CD4-positive, alpha-beta T cell treated with Interleukin-4 for 1 hour (primary cell): Measurements from ENCODE around the gene CTSK.
"Not testable (repeated sequence)": the region's sequence is repeated elsewhere in the genome, so short reads cannot be mapped to it uniquely, and the experiment has no call there.

ENCODE experiments used
- DNase-seq, 2 donors: peaks; one replicate each; pipeline ENCODE4 v3.0.0-alpha.2; 2020 to 2022

CTSK gene

GRCh38 chr1:150808121-150808520 lies at the start of gene CTSK:
CTSK (minus strand) TSS chr1:150808260; CDS start chr1:150806805, 1,455 bp downstream.
- DNase-seq: no peak

GRCh38 chr1:150852734-150853133 lies 44.7 kb upstream of the CTSK start:
- not testable (repeated sequence) for DNase-seq

- DNase-seq: not testable (repeated sequence)
Measured at GRCh38 chr1:150850801-150851362, 42.8 kb upstream of the CTSK start.

DNA sequence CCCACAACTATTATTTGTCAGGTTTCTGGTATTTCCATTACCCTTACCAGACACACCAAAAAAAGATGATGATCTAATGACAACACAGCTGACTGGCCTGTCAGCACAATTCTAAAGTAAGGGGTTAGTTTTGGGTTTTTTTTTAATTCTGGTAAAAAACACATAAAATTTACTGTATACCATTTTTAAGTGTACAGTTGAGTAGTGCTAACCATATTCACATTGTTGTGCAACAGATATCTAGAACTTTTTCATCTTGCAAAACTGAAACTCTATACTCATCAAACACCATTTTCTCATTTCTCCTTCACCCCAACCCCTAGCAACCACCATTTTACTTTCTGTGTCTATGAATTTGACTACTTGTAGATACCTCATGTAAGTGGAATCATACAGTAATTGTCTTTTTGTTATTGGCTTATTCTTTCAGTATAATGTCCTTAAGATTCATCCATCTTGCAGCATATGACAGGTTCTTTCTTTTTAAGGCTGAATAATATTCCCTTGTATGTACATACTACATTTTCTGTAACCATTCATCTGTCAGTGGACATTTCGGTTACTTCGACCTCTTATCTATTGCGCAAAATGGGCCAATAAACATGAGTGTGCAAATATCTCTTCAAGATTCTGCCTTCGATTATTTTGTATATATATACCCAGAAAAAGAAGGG lies 38.5 kb upstream of the CTSK start:
- no peak for DNase-seq

DNA sequence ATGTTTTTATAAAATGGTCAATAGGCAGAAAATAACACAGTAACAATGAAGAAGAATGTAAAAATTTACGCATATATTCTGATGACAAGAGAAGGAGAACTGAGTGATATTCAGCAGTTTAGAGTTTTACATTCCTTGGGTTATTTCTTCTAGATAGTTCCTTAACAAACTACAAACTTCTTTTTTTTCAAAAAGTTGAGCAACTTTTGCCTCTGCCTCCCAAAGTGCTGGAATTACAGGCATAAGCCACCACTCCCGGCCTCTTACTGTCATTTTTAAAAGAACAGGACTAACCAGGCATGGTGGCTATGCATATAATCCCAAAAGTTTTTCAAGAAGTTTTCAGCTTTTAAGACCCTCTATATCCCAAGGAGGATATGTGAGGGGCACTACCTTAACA lies 35.4 kb upstream of the CTSK start:
- no peak for DNase-seq

- no peak for DNase-seq
Measured at GRCh38 chr1:150842964-150843363, 34.9 kb upstream of the CTSK start.

GRCh38 chr1:150842343-150842742 lies 34.3 kb upstream of the CTSK start:
- DNase-seq: no peak

DNA sequence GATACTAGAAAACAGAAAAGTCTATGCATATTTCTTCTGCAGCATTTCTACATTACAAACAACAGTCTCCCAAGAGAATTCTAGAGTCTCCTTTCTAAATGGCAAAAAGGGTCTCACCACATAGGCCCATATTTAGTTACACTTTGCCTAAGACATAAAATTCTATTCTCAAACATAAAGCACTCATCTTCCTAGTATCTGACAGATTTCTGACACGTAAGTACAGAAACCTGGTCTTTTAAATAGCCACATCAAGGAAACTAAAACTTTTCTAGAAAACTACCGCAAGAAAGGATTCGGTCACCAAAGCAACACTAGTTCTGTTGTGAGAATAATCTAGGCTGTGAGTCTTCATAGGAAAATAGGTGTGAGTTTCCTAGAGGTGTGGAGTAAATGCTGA lies 33.6 kb upstream of the CTSK start:
- DNase-seq: peak in 1 of 2 donors; percentile 66

- DNase-seq: not testable (repeated sequence)
Measured at GRCh38 chr1:150840850-150841249, 32.8 kb upstream of the CTSK start.

DNA sequence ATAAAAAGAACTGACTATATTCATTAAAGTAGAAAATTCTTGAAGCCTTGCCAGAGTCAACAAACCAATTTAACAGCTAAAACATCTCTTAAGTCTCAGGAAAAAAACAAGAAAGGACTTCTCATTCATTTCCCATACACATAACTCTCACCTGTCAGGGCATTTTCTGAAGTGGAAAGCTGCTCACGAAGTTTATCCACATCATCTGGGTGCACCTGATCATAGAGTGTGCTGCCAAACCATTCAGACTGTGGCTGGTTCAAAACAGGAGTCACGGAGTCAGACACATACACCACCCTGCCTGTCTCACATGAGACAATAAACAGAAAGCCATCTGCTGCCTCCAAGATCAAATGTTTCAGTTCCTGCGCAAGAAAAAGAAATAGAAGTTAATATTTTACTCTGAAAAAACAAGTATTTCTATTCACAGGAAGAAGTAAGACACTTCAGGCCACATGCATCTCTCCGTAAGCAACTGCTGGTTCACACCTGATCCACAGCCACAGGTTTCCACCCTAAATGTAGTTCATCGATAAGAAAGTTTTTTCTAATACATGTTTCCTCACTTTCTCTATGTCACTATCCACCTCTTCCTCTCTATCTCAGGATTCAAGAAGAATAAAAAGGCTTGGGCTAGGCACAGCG lies 28.2 kb upstream of the CTSK start:
- DNase-seq: no peak

GRCh38 chr1:150833961-150834360 lies 25.9 kb upstream of the CTSK start:
- DNase-seq: not testable (repeated sequence)

GRCh38 chr1:150832597-150832996 lies 24.5 kb upstream of the CTSK start:
- DNase-seq: no peak

DNA sequence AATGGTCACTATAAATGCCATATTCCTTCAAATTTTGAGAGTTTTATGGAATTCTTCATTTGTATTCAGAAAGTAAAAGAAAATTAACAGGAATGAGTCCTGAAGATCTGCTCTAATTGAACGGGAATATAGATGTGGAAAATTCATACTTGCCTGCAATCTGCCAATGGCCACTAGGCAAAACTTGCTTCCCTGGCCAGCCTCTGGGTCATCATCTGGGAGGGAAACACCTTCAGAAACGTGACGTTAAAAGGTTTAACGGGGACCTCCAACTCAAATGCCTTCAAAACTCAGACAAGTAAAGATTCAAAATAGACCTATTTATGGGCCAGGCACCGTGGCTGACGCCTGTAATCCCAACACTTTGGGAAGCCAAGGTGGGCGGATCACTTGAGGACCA lies 21.7 kb upstream of the CTSK start:
- DNase-seq: no peak

GRCh38 chr1:150826299-150826698 lies 18.2 kb upstream of the CTSK start:
- no peak for DNase-seq

GRCh38 chr1:150820730-150821512 lies 12.9 kb upstream of the CTSK start:
- no peak for DNase-seq

GRCh38 chr1:150815871-150816270 lies 7.8 kb upstream of the CTSK start:
- no peak for DNase-seq

- peak; percentile 11 to 52 for DNase-seq
Measured at GRCh38 chr1:150813028-150813707, 5.1 kb upstream of the CTSK start.

- DNase-seq: no peak
Measured at GRCh38 chr1:150810958-150811659, 3.0 kb upstream of the CTSK start.

- DNase-seq: no peak
Measured at GRCh38 chr1:150809651-150810050, 1.6 kb upstream of the CTSK start.

- DNase-seq: no peak
Measured at GRCh38 chr1:150808846-150809245, 786 bp upstream of the CTSK start.

GRCh38 chr1:150807249-150808023 lies 624 bp downstream of the CTSK start:
- no peak for DNase-seq
